GM18873 (cell line): ENCODE data around the gene PGK1.
"Not testable (repeated sequence)": the region's sequence is repeated elsewhere in the genome, so short reads cannot be mapped to it uniquely, and the experiment has no call there.

Experiments used
- ATAC-seq: cut with Tn5 transposase; IDR thresholded peaks from one replicate; pipeline ENCODE4 v1.9.1; 2021; ENCODE audit warnings: mild to moderate bottlenecking, moderate library complexity, moderate number of reproducible peaks; ENCODE audit not compliant: unreplicated experiment, low FRiP score

The PGK1 gene

DNA sequence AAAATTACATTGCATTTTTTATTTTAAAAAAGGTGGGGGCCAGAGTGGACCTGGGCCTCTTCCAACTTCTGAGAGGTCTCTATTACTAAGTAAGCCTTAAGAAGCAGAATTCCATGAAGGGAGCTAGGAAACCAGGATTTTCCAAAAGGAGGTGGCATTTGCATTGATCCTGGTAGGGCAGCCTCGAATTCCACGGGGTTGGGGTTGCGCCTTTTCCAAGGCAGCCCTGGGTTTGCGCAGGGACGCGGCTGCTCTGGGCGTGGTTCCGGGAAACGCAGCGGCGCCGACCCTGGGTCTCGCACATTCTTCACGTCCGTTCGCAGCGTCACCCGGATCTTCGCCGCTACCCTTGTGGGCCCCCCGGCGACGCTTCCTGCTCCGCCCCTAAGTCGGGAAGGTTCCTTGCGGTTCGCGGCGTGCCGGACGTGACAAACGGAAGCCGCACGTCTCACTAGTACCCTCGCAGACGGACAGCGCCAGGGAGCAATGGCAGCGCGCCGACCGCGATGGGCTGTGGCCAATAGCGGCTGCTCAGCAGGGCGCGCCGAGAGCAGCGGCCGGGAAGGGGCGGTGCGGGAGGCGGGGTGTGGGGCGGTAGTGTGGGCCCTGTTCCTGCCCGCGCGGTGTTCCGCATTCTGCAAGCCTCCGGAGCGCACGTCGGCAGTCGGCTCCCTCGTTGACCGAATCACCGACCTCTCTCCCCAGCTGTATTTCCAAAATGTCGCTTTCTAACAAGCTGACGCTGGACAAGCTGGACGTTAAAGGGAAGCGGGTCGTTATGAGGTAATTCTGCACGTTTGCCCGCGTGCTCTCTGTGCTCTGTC lies at the start of gene PGK1:
PGK1 (plus strand) TSS at position 626 of the 824 bp plus-strand sequence; CDS start at position 719, 93 bp downstream.
- ATAC-seq: peak; percentile 95

DNA sequence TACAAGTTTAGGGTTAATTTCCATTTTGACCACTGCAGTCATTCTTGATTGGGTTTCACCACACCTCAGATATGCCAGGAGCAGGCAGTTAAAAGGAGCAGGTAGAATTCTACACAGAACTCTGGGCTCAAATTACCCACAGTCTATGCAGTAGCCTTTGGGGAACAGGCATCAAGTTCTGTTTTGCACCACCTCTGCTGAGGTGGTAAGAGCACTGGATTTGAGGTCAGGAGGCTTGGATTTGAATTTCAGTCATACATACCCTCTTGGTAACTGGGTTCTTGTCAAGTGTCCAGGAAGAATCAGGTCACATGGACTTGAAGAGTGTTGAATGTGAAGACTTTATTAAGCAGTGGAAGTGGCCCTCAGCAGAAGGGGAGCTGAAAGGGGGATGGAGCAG lies 40.4 kb upstream of the PGK1 start:
- ATAC-seq: no peak

DNA sequence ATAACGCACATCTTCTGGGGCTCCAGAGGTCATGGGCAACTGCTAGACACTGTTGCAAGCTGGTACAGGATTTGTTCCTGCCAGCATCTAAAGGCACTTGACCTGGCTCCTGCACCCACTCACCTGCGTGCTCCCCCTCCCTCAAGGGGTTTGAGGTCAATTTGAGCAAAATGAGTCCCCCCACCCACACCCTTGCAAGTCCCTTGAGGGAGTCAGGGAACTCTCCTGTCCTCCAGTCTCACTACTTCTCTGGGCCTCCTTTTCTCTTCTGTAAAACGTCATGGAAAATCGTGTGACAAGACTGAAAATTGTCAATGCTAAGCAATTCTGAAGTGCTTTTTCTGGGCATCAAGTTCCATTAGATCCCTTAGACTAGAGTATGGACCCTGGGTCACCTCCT lies 39.9 kb upstream of the PGK1 start:
- ATAC-seq: no peak

DNA sequence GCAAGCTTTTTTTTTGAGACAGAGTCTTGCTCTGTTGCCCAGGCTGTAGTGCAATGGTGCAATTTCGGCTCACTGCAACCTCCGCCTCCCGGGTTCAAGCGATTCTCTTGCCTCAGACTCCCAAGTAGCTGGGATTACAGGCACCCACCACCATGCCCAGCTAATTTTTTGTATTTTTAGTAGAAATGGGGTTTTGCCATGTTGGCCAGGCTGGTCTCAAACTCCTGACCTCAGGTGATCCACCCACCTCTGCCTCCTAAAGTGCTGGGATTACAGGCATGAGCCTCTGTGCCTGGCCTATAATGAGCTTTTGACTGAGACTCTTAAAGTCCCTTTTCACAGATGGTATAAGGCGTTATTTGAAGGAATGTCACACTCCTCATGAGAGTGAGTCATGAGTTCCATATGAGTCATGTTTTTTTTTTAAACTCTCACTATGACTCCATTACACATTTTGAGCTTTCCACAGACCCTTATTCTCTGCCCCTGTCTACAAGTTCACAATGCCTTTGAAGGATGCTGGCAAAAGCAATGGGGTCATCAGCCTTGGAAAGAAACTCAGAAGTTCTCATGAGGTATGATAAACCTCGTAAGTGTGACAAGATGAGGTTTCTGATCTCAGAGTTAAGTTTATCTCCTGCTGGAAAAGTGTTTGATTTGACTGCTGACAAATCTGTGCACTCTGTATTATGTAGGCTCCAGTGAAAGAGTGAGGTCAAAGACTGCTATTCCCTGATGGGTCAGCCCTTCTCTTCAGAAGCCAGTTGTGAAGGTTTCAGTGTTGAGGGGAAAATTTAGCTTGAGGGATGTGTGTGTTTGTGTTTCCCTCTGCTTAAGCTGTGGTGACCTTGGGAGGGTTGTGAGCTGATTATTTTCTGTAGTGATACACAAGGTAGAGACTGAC lies 39.1 kb upstream of the PGK1 start:
- ATAC-seq: peak; percentile 86

DNA sequence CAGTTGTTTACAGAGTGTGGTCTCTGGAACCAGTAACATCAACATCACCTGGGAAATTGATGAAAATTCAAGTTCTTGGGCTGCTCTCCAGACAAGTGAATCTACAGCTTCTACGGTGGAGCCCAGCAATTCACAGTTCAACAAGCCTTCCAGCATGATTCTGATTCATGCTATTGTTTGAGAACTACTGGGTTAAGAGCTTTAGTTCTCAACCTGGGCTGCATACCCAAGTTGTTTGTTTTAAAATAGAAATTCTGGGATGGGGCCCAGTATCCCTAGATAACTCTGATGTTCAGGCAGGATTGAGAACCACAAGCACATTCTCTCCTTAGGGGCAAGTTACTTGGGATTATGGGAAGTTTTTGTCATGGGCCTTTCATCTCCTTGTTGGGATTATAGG lies 37.9 kb upstream of the PGK1 start:
- no peak for ATAC-seq

DNA sequence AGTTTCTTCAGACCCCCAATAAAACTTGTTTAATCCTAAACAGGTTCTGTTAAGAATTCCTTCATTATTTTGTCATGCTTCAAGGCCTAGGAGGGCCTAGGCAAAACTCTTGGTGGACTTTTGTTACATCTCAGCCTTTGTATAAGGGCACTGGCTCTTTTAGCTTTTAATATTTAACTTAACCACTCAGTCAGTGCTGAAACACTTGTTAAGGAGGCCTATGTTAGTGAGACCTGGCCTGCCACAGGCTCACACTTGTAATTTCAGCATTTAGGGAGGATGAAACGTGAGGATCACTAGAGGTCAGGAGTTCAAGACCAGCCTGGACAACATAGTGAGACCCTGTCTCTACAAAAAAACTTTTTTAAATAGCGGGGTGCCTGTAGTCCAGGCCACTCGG lies 32.7 kb upstream of the PGK1 start:
- no peak for ATAC-seq

DNA sequence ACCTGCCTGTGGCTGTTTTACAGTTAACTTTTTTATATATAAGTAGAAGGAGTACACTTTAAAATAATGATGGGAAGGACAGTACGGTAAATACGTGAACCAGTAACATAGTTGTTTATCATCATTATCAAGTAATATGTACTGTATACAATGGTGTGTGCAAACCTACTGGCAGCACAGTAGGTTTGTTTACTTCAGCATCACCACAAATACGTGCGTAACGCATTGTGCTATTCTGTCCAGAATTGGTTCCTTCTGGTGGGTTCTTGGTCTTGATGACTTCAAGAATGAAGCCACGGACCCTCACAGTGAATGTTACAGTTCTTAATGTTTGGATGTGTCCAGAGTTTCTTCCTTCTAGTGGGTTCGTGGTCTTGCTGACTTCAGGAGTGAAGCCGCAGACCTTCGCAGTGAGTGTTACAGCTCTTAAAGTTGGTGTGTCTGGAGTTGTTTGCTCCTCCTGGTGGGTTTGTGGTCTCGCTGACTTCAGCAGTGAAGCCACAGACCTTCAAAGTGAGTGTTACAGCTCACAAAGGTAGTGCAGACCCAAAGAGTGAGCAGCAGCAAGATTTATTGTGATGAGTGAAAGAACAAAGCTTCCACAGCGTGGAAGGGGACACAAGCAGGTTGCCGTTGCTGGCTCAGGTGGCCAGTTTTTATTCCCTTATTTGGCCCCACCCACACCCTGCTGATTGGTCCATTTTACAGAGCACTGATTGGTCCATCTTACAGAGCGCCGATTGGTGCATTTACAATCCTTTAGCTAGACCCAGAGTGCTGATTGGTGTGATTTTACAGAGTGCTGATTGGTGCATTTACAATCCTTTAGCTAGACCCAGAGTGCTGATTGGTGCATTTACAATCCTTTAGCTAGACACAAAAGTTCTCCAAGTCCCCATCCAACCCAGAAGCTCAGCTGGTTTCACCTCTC lies 30.6 kb upstream of the PGK1 start:
- not testable (repeated sequence) for ATAC-seq

DNA sequence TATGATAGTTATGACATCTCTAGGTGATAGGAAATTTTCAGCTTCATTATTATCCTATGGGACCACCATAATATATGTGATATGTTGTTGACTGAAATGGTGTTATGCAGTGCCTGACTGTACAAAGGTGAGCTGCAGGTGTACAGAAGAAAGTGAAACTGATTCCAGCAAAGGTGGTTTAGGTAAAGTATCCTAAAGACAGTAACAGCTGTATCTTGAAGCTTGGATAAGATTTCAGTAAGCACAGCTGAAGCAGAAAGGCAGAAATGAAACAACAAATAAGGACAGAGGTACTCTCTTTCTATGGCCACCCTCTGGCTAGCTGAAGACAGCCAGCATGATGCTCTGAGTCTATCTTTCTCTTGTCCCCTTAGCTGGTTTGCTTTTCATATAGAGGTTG lies 30.0 kb upstream of the PGK1 start:
- ATAC-seq: no peak

DNA sequence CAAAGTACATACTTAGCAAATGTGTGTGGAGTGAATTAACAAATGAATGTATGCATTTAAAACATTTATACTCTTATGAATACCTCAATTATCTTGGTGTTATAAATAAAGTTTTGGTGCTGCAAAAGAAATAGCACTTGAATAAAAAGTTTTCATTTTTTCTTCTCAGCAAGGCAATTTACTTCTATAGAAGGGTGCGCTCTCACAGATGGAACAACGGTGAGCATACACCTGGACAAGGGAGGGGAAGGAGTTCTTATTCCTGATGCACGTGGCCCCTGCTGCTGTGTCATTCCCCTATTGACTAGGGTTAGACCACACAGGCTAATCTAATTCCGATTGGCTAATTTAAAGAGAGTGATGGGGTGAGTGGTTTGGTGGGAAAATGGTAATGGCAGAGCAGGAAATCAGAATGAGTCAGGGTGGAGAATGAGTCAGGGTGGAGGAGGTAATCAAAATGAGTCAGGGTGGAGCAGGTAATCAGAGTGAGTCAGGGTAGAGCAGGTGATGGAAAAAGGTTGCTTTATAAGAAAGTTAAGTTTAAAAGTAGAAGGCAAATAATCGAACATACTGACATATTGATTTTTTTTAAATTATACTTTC lies 28.2 kb upstream of the PGK1 start:
- ATAC-seq: no peak

DNA sequence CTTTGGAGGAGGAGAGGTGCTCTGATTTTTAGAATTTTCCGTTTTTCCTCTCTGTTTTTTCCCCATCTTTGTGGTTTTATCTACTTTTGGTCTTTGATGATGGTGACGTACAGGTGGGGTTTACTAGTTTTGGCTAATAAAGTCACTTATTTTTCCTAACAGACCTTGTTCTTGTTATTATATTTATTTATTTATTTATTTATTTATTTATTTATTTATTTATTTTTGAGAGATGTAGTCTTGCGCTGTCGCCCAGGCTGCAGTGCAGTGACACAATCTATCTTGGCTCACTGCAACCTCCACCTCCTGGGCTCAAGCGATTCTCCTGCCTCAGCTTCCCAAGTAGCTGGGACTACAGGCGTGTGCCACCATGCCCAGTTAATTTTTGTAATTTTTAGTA lies 22.6 kb upstream of the PGK1 start:
- not testable (repeated sequence) for ATAC-seq

DNA sequence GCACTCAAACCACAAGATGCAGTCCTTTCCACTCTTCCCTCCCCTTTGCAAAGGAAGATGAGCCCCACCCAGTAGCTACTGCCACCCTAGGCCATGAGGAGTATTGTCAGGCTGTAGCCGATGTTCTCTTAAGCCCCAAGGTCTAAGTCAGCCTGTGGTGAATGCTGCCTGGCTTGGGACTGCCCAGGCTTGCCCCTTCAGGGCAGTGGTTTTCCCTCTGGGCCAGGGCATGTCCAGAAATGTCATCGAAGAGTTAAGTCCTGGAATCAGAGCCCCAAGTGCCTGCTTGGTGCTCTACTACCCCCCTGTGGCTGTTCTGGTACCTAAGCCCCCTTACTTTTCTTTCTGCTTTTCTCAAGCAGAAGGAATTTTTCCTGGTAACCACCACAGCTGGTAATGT lies 11.8 kb upstream of the PGK1 start:
- ATAC-seq: no peak

DNA sequence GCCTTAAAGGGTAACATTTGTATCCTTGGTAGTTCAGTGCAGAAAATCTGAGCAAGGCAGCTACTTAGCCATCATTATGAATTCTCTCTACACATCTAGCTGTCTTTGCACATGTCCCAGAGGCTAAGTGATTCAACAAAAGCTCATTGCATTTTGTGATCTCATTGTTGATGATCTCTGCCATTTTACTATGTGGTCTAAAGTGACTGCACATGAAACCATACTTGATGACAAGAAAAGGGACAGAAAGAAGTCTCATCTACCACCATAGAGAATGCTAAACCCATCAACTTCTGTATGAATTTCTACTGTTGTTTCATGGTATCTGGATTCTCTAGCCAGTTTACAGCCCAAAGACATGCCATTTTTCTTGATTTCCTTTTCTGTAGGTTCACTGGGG lies 5.9 kb upstream of the PGK1 start:
- ATAC-seq: no peak

DNA sequence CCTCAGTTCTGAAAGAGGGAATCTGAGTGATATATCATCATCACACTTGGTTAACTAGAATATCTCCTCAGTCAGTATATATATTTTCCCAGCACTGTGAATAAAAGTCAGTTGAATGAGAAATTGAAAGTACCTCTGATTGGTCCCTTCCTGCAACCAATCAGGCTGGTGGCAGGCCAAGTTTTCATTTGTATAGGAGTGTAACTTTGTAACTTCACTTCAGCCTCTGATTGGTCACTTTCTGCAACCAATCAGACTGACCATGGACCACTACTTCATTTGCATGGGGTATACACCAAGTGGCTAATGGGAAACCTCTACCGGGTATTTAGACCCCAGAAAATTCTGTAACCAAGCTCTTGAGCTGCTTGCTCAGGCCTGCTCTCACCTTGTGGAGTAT lies 2.0 kb upstream of the PGK1 start:
- no peak for ATAC-seq

DNA sequence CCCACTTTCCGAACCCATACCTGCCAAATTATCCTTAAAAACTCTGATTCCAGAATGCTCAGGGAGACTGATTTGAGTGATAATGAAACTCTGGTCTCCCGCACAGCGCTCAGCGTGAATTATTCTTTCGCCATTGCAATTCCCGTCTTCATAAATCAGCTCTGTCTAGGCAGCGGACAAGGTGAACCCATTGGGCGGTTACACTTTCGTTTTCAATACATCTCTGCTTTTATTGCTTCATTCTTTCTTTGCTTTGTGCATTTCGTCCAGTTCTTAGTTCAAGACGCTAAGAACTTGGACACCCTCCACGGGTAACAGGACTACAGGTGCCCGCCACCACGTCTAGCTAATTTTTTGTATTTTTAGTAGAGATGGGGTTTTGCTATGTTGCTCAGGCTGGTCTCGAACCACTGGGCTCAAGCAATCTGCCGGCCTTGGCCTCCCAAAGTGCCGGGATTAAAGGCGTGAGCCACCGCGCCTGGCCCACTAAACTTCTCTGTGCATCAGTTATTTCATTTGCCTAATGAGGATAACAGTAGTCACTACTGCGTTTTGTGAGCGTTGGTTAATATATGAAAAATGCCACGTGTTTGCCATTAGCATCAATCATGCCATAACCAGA lies 936 bp upstream of the PGK1 start:
- ATAC-seq: no peak

DNA sequence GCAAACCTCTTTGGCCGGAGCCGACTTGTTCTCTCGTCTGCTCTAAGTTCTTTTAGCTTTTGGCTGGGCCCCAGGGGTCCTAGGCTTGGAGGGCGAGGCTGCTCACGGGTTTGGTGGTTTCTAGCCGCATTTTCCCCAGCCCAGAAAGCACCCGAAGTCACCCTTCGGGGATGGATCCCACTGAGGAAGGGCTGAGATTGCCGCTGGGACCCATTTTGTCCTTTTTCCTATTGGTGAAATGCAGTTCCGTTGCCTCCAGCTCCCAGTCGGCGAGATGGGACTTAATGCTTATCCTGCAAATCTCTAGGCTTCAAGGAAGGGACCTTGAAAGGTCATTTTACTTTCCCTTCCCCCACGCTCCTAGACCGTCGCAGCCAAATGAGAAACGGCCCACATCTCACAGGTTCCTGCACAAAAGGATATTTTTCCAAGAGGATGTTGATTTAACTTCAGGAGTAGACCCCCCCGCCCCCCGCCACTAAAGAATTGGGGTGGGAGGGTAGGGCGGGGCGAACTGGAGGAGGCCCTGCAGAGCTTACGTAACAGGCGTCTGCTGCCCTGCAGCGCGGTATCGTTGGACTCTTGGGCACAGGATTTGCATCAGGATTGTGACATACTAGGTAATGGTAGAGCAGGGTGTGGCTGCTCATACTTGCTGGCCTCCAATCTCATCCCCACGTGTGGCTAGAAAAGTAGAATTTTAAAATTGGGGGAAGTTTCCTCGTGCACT lies 564 bp downstream of the PGK1 start:
- ATAC-seq: peak; percentile 29

DNA sequence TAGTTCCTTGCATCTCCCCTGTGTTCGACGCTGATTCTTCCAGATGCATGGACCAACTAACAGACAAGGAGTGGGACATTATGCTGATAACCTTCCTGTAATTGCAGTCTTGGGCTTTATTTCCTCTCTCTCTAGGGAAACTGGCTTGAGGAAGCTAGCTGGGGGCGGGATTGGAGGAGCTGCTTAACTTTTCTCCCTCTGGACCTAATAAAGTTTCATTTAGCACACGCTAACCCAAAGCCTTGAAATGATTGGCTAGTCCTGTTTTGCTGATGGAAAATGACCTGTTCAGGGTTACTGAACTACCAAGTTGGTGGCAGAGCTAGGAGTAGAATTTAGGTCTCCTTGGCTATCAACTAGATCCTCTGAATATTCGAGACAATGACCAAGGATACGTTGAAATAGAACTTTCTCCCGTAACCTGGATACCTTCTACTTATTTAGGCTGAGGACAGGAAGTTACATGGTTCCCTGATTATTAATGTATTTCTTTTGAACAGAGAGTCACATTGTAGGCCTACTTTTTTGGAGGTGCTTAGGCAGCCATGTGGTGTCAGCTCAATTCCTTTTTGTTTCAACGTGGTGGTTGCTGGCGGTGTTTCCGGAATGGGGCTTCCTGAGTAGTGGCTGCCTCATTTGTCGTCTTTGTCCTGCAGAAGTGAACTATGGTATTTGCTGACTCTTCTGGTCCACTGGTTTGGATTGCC lies 2.0 kb downstream of the PGK1 start:
- ATAC-seq: no peak

DNA sequence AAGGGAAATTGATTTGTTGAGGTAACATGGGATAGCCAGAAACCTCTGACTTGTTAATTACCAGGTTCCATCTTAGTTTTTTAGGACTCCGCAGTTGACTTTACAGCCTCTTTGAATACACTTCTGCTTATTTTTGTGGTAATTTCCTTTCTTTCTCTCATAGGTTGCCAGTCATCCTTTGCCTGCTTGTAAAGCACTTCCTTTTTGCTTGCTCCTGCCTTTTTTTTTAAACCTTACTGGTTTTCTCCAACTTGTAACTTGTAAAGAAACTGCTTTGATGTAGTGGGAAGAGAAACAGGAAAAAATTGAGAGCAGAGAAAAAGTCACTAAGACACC lies 2.6 kb downstream of the PGK1 start:
- ATAC-seq: no peak

DNA sequence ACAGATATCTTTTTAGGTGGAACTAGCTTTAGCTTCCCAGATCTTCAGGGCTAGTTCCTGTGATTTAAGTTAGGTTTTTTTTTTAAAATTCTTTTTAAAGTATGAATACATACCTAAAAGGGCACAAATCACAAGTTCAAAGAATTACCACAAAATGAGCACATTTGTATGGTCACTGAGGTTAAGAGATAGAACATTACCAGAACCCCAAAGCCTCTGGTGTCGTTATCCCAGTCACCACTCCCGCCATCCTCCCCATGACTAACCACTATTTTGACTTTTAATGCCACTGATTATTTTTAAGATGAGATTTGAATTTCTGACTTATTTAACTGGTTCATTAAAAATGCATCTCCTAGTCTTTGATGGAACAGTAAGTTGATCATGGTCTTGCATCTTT lies 5.4 kb downstream of the PGK1 start:
- no peak for ATAC-seq
